GM12878 (cell line): ENCODE data around the gene RPL27.
"Not testable (repeated sequence)": the region's sequence is repeated elsewhere in the genome, so short reads cannot be mapped to it uniquely, and the experiment has no call there.

ENCODE experiments used
- CEBPB ChIP-seq, 2 experiments: fragments of 150-350 bp in 1 of 2; IDR thresholded peaks; 2 replicates each; pipeline ENCODE4 v1.6.1; 2012 to 2014; ENCODE audit warnings: low read depth in 2 of 2, low read length in 2 of 2, borderline replicate concordance in 1 of 2, inconsistent platforms in 1 of 2
- CTCF ChIP-seq, 3 experiments: IDR thresholded peaks in 2 of 3; conservative IDR thresholded peaks in 1 of 3; 2 replicates each; pipeline ENCODE4 v1.5.1; 2011; ENCODE audit warnings: low read depth in 3 of 3, low read length in 3 of 3, mild to moderate bottlenecking in 3 of 3, control low read depth in 2 of 3, moderate library complexity in 2 of 3, inconsistent platforms in 1 of 3, mixed read lengths in 1 of 3; ENCODE audit not compliant: control insufficient read depth in 2 of 3, insufficient read depth in 1 of 3; ENCODE audit errors: extremely low read depth in 1 of 3
- DPF2 ChIP-seq: fragments of 450-650 bp; IDR thresholded peaks from 2 replicates; pipeline ENCODE4 v1.6.1; 2017; ENCODE audit warnings: mild to moderate bottlenecking
- POLR2AphosphoS5 ChIP-seq: IDR thresholded peaks from 2 replicates; pipeline ENCODE4 v1.6.1; 2011; ENCODE audit warnings: mild to moderate bottlenecking, low read length, inconsistent platforms
- RFX5 ChIP-seq: IDR thresholded peaks from 2 replicates; pipeline ENCODE4 v1.6.1; 2011; ENCODE audit warnings: low read depth, low read length, improper control_type of control experiment
- SMC3 ChIP-seq: IDR thresholded peaks from 2 replicates; pipeline ENCODE4 v1.6.1; 2011; ENCODE audit warnings: low read length, improper control_type of control experiment, borderline replicate concordance
- TCF3 ChIP-seq: IDR thresholded peaks from 2 replicates; pipeline ENCODE4 v1.6.1; 2012; ENCODE audit warnings: low read depth, mild to moderate bottlenecking, low read length, borderline replicate concordance; ENCODE audit not compliant: insufficient read depth
- ZBTB33 ChIP-seq: fragments of 450-650 bp; IDR thresholded peaks from 2 replicates; pipeline ENCODE4 v1.6.1; 2017; ENCODE audit warnings: mild to moderate bottlenecking
- TF ChIP-seq, protein P1 (sequence below): IDR thresholded peaks from 2 replicates; pipeline ENCODE4 v1.6.1; 2011; ENCODE audit warnings: low read depth, mild to moderate bottlenecking, low read length, moderate library complexity, borderline replicate concordance; ENCODE audit errors: extremely low read depth
- TF ChIP-seq, protein P2 (sequence below): fragments of 450-650 bp; IDR thresholded peaks from 2 replicates; pipeline ENCODE4 v1.6.1; 2016; ENCODE audit warnings: mild to moderate bottlenecking

- not testable (repeated sequence) for TF ChIP-seq RFX5; POLR2AphosphoS5; CTCF (IDR thresholded peaks at IDR 0.05 in 2 of 3, conservative IDR thresholded peaks at IDR 0.05 in 1 of 3; ENCODE audit: control insufficient read depth in 2 of 3, extremely low read depth in 1 of 3, insufficient read depth in 1 of 3, low read depth in 3 of 3, low read length in 3 of 3); SMC3; CEBPB (IDR thresholded peaks at IDR 0.05; ENCODE audit: borderline replicate concordance in 1 of 2, low read depth in 2 of 2, low read length in 2 of 2); DPF2; TCF3; ZBTB33
- TF ChIP-seq, protein P1, sequence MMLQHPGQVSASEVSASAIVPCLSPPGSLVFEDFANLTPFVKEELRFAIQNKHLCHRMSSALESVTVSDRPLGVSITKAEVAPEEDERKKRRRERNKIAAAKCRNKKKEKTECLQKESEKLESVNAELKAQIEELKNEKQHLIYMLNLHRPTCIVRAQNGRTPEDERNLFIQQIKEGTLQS: not testable (repeated sequence)
- TF ChIP-seq, protein P2, sequence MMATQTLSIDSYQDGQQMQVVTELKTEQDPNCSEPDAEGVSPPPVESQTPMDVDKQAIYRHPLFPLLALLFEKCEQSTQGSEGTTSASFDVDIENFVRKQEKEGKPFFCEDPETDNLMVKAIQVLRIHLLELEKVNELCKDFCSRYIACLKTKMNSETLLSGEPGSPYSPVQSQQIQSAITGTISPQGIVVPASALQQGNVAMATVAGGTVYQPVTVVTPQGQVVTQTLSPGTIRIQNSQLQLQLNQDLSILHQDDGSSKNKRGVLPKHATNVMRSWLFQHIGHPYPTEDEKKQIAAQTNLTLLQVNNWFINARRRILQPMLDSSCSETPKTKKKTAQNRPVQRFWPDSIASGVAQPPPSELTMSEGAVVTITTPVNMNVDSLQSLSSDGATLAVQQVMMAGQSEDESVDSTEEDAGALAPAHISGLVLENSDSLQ: not testable (repeated sequence)
These were observed 22.5 kb upstream of the RPL27 start for GRCh38 chr17:42975701-42976100.
